ENCODE results near the gene CCNYL1.

Gene CCNYL1

GRCh38 chr2:207766041-207766551, 54.7 kb downstream of the CCNYL1 start:
- DNase-seq (ENCODE audit: low read depth in 2 of 2), result no peak

- DNase-seq (ENCODE audit: low read depth in 2 of 2), result no peak
Observed at GRCh38 chr2:207766697-207767460, 55.4 kb downstream of the CCNYL1 start.

GRCh38 chr2:207767461-207768167, 56.2 kb downstream of the CCNYL1 start:
- no peak for DNase-seq (ENCODE audit: low read depth in 2 of 2)

- DNase-seq (ENCODE audit: low read depth in 2 of 2), result no peak
Observed at GRCh38 chr2:207768168-207768865, 56.9 kb downstream of the CCNYL1 start.

GRCh38 chr2:207768866-207769596, 57.6 kb downstream of the CCNYL1 start:
- no peak for DNase-seq (ENCODE audit: low read depth in 2 of 2)

GRCh38 chr2:207770602-207771404, 59.4 kb downstream of the CCNYL1 start:
- no peak for DNase-seq (ENCODE audit: low read depth in 2 of 2)

GRCh38 chr2:207771421-207771820, 60.0 kb downstream of the CCNYL1 start:
- DNase-seq (ENCODE audit: low read depth in 2 of 2), result no peak

- no peak for DNase-seq (ENCODE audit: low read depth in 2 of 2)
Observed at GRCh38 chr2:207772081-207772843, 60.8 kb downstream of the CCNYL1 start.

GRCh38 chr2:207772844-207773205, 61.4 kb downstream of the CCNYL1 start:
- no peak for DNase-seq (ENCODE audit: low read depth in 2 of 2)

GRCh38 chr2:207775473-207775872, 64.0 kb downstream of the CCNYL1 start:
- DNase-seq (ENCODE audit: low read depth in 2 of 2), result no peak

- no peak for DNase-seq (ENCODE audit: low read depth in 2 of 2)
Observed at GRCh38 chr2:207777124-207777523, 65.7 kb downstream of the CCNYL1 start.

- DNase-seq (ENCODE audit: low read depth in 2 of 2), result no peak
Observed at GRCh38 chr2:207778298-207778882, 67.0 kb downstream of the CCNYL1 start.

GRCh38 chr2:207779523-207779922, 68.1 kb downstream of the CCNYL1 start:
- DNase-seq (ENCODE audit: low read depth in 2 of 2), result no peak

GRCh38 chr2:207782238-207783030, 71.0 kb downstream of the CCNYL1 start:
- no peak for DNase-seq (ENCODE audit: low read depth in 2 of 2)

GRCh38 chr2:207783514-207783913, 72.1 kb downstream of the CCNYL1 start:
- DNase-seq (ENCODE audit: low read depth in 2 of 2), result no peak

GRCh38 chr2:207784898-207785297, 73.5 kb downstream of the CCNYL1 start:
- DNase-seq (ENCODE audit: low read depth in 2 of 2), result no peak

GRCh38 chr2:207787017-207787416, 75.6 kb downstream of the CCNYL1 start:
- DNase-seq (ENCODE audit: low read depth in 2 of 2), result no peak

GRCh38 chr2:207787800-207788199, 76.4 kb downstream of the CCNYL1 start:
- no peak for DNase-seq (ENCODE audit: low read depth in 2 of 2)

GRCh38 chr2:207790898-207791297, 79.5 kb downstream of the CCNYL1 start:
- no peak for DNase-seq (ENCODE audit: low read depth in 2 of 2)
